K562 (cell line): Measurements from ENCODE around the gene TMCO4. TPM values are rescaled to one million over a fixed set of nuclear protein-coding genes. Genes with fewer than 3 reads are reported as not detected.

Experiments used
- ATAC-seq: fragments of 200-7000 bp; cut with Tn5 transposase; 3 replicates; pipeline ENCODE4 v1.9.1; 2020; ENCODE audit warnings: moderate library complexity
- BruUV-seq: library from RNA; stranded (reverse); fragments of 400-500 nt; replicated peaks from 2 replicates; lab custom pipeline; 2021; lab: Mats Ljungman, UMichigan
- CTCF ChIA-PET: fragments of 300-600 bp; formaldehyde crosslinking; extraction: SDS; loops from one replicate; lab custom pipeline; 2021; ENCODE audit warnings: low intra/inter-chr PET ratio; lab: Yijun Ruan, JAX
- POLR2A ChIA-PET: fragments of 300-600, 350-650 bp; sonication (Branson Sonifier 250); formaldehyde crosslinking; extraction: SDS; loops from one replicate; lab custom pipeline; 2021; ENCODE audit warnings: antibody characterized with exemption, inconsistent platforms; lab: Yijun Ruan, JAX
- DNase-seq, 4 experiments: peaks; one replicate each; pipeline versions ENCODE4 v3.0.0 to v3.0.0-alpha.2; 2011 to 2018; ENCODE audit warnings: low spot score in 3 of 4, mixed read lengths in 3 of 4; ENCODE audit errors: extremely low read depth in 1 of 4
- FAIRE-seq: peaks from 2 replicates; lab custom pipeline; 2011; peaks lifted over from hg19 to GRCh38; lab: Jason Lieb, UNC
- H2AFZ ChIP-seq: 2 replicates; pipeline ENCODE4 v1.6.0; 2011; ENCODE audit warnings: low read depth, low read length, control low read depth, inconsistent platforms
- H3K27ac ChIP-seq: fragments of 200-600 bp; 3 replicates; pipeline ENCODE4 v1.8.0; 2011; ENCODE audit warnings: low read depth, mild to moderate bottlenecking, control low read depth, inconsistent platforms, low read length, moderate library complexity, mixed read lengths; ENCODE audit errors: extremely low read depth
- H3K27me3 ChIP-seq, 2 experiments: fragments of 300-600 bp in 1 of 2; 2 replicates in 1 of 2; 3 replicates in 1 of 2; pipeline versions ENCODE4 v1.6.0 to v1.8.0; 2011; ENCODE audit warnings: inconsistent platforms in 2 of 2, low read length in 2 of 2, mild to moderate bottlenecking in 1 of 2, mixed read lengths in 1 of 2, moderate library complexity in 1 of 2; ENCODE audit not compliant: control insufficient read depth in 2 of 2, insufficient read depth in 2 of 2
- H3K36me3 ChIP-seq: fragments of 300-600 bp; 3 replicates; pipeline ENCODE4 v1.8.0; 2011; ENCODE audit warnings: mild to moderate bottlenecking, low read length, inconsistent platforms; ENCODE audit not compliant: control insufficient read depth, insufficient read depth
- H3K4me1 ChIP-seq, 2 experiments: fragments of 200-600 bp in 1 of 2; replicated peaks in 1 of 2; 2 replicates in 1 of 2; 3 replicates in 1 of 2; pipeline versions ENCODE4 v1.5.1 to v1.8.0; 2011; ENCODE audit warnings: inconsistent platforms in 2 of 2, low read length in 2 of 2, mild to moderate bottlenecking in 1 of 2, mixed read lengths in 1 of 2, moderate library complexity in 1 of 2; ENCODE audit not compliant: control insufficient read depth in 2 of 2, insufficient read depth in 2 of 2
- H3K4me2 ChIP-seq: 2 replicates; pipeline ENCODE4 v1.6.1; 2011; ENCODE audit warnings: low read length, control low read depth, inconsistent platforms, mixed read lengths; ENCODE audit not compliant: insufficient read depth
- H3K4me3 ChIP-seq: fragments of 200-600 bp; sonication (generic), shearing (Covaris generic); 2 replicates; pipeline ENCODE4 v1.5.1; 2016; ENCODE audit warnings: control low read depth, inconsistent platforms
- H3K79me2 ChIP-seq: fragments of 200-600 bp; 3 replicates; pipeline ENCODE4 v1.8.0; 2011; ENCODE audit warnings: low read length, inconsistent platforms; ENCODE audit not compliant: control insufficient read depth, insufficient read depth
- H3K9ac ChIP-seq, 2 experiments: 2 replicates each; pipeline versions ENCODE4 v1.6.0 to v1.6.1; 2011; ENCODE audit warnings: low read depth in 2 of 2, low read length in 2 of 2, control low read depth in 1 of 2, inconsistent platforms in 1 of 2, mild to moderate bottlenecking in 1 of 2, mixed read lengths in 1 of 2; ENCODE audit not compliant: insufficient read depth in 1 of 2
- H3K9me1 ChIP-seq: one replicate; pipeline ENCODE4 v1.6.0; 2011; ENCODE audit warnings: inconsistent platforms, mild to moderate bottlenecking, low read length, moderate library complexity; ENCODE audit not compliant: control insufficient read depth, insufficient read depth
- H3K9me3 ChIP-seq: replicated peaks from 2 replicates; pipeline ENCODE4 v1.5.1; 2011; ENCODE audit warnings: low read depth, low read length, inconsistent platforms; ENCODE audit not compliant: control insufficient read depth, insufficient read depth
- H4K20me1 ChIP-seq: replicated peaks from 2 replicates; pipeline ENCODE4 v1.6.1; 2011; ENCODE audit warnings: low read length, inconsistent platforms, mixed read lengths; ENCODE audit not compliant: control insufficient read depth, insufficient read depth
- C11orf30 ChIP-seq: fragments of 450-650 bp; IDR thresholded peaks from 2 replicates; pipeline ENCODE4 v1.6.1; 2016; ENCODE audit warnings: low read depth, mild to moderate bottlenecking
- CBFB ChIP-seq: sonication (generic); formaldehyde crosslinking; IDR thresholded peaks from 2 replicates; pipeline ENCODE4 v1.4.0; 2020; ENCODE audit warnings: mild to moderate bottlenecking, missing genetic modification reagents
- CREB1 ChIP-seq, 2 experiments: sonication (generic) in 1 of 2; formaldehyde crosslinking in 1 of 2; IDR thresholded peaks; 2 replicates each; pipeline versions ENCODE4 v1.6.1 to v1.8.0; 2012 to 2022; ENCODE audit warnings: inconsistent platforms in 1 of 2, mild to moderate bottlenecking in 1 of 2, missing genetic modification reagents in 1 of 2, moderate library complexity in 1 of 2
- ELF2 ChIP-seq: fragments of 250-450 bp; sonication (Bioruptor Pico); IDR thresholded peaks from 2 replicates; pipeline ENCODE4 v1.5.0; 2021; ENCODE audit warnings: mild to moderate bottlenecking
- MAFK ChIP-seq: IDR thresholded peaks from 2 replicates; pipeline ENCODE4 v1.6.1; 2011; ENCODE audit warnings: low read length, improper control_type of control experiment
- MCM2 ChIP-seq: fragments of 450-650 bp; IDR thresholded peaks from 2 replicates; pipeline ENCODE4 v1.6.1; 2017; ENCODE audit warnings: low read depth, mild to moderate bottlenecking
- POLR3A ChIP-seq: IDR thresholded peaks from 2 replicates; pipeline ENCODE4 v1.6.1; 2011; ENCODE audit warnings: borderline replicate concordance, mild to moderate bottlenecking, moderate library complexity; ENCODE audit not compliant: insufficient read length, insufficient read depth; ENCODE audit errors: extremely low read depth
- SAFB ChIP-seq: fragments of 200-400 bp; formaldehyde crosslinking; IDR thresholded peaks from 2 replicates; pipeline ENCODE4 v1.6.1; 2017; ENCODE audit warnings: low read depth, low read length, borderline replicate concordance
- SP1 ChIP-seq: sonication (generic); formaldehyde crosslinking; IDR thresholded peaks from 2 replicates; pipeline ENCODE4 v1.8.1; 2022; ENCODE audit warnings: mild to moderate bottlenecking, missing genetic modification reagents
- TEAD2 ChIP-seq: fragments of 450-650 bp; IDR thresholded peaks from 2 replicates; pipeline ENCODE4 v1.6.1; 2016; ENCODE audit warnings: missing genetic modification characterization, control low read depth, missing compliant biosample characterization
- VEZF1 ChIP-seq: fragments of 200-800 bp; sonication (Bioruptor generic); IDR thresholded peaks from 2 replicates; pipeline ENCODE4 v1.6.1; 2017; ENCODE audit warnings: missing genetic modification characterization, missing compliant biosample characterization
- ZNF75A ChIP-seq: fragments of 450-650 bp; formaldehyde crosslinking; IDR thresholded peaks from 2 replicates; pipeline ENCODE4 v1.4.0; 2020; ENCODE audit warnings: mild to moderate bottlenecking
- WGBS: fragments of 100-300 bp; shearing (Covaris generic); methylation state at CpG from one replicate; pipeline ENCODE4 v1.1.6; 2016; ENCODE audit warnings: low coverage, mixed read lengths; ENCODE audit not compliant: insufficient coverage; ENCODE audit errors: missing lambda C conversion rate; 5-methylcytosine and 5-hydroxymethylcytosine counted together
- in situ Hi-C: fragments of 300-500 bp; cut with MboI; formaldehyde crosslinking; loops from 4 replicates; pipeline ENCODE4 v1.15.0; 2018; ENCODE audit warnings: inconsistent platforms, mixed read lengths
- intact Hi-C: fragments of 100-400 bp; cut with micrococcal nuclease; formaldehyde crosslinking; loops from 2 replicates; pipeline ENCODE4 v1.14.2; 2022
- polyA plus RNA-seq, 8 experiments: library from polyadenylated mRNA; depleted of rRNA in 4 of 8; stranded (reverse) in 5 of 8; unstranded in 3 of 8; fragments of >200 nt; fragmentation: Nextera tagmentation in 2 of 8; fragmentation: Illumina TruSeq in 1 of 8; extraction: Ambion mirVana in 2 of 8; extraction: Trizol in 1 of 8; gene quantifications; 2 replicates each; pipeline versions ENCODE4 v1.2.1 to v1.2.3, GENCODE V29; 2011 to 2014; ENCODE audit warnings: inconsistent platforms in 1 of 8, missing spikeins in 1 of 8
- total RNA-seq, 7 experiments: library from RNA; depleted of rRNA in 6 of 7; stranded (reverse); fragments of >200 nt in 6 of 7; fragmentation: Illumina TruSeq in 2 of 7; extraction: Trizol in 2 of 7; gene quantifications; 2 replicates each; pipeline versions ENCODE4 v1.2.1 to v1.2.3, GENCODE V29; 2011 to 2021; ENCODE audit warnings: low replicate concordance in 1 of 7
- TF ChIP-seq, protein P1 (sequence below): IDR thresholded peaks from 3 replicates; pipeline ENCODE4 v1.6.1; 2011; ENCODE audit warnings: borderline replicate concordance, mild to moderate bottlenecking; ENCODE audit not compliant: insufficient read length, insufficient read depth
- TF ChIP-seq, protein P2 (sequence below): fragments of 450-650 bp; IDR thresholded peaks from 2 replicates; pipeline ENCODE4 v1.6.1; 2016; ENCODE audit warnings: mild to moderate bottlenecking
- TF ChIP-seq, protein P3 (sequence below), 3 experiments: fragments of 200-800 bp in 1 of 3; sonication (Bioruptor generic) in 1 of 3; sonication (generic) in 1 of 3; formaldehyde crosslinking in 1 of 3; IDR thresholded peaks; 2 replicates each; pipeline versions ENCODE4 v1.6.1 to v1.8.0; 2016 to 2022; ENCODE audit warnings: mild to moderate bottlenecking in 2 of 3, missing compliant biosample characterization in 2 of 3, missing genetic modification characterization in 2 of 3, missing genetic modification reagents in 1 of 3

The TMCO4 gene
- total and polyA plus RNA-seq, 9 of the 15 experiments (the other 6 are each of a cell fraction or from before 2014, with no cell fraction given), result 0.06 to 2.1 (median 1.2) TPM

DNA sequence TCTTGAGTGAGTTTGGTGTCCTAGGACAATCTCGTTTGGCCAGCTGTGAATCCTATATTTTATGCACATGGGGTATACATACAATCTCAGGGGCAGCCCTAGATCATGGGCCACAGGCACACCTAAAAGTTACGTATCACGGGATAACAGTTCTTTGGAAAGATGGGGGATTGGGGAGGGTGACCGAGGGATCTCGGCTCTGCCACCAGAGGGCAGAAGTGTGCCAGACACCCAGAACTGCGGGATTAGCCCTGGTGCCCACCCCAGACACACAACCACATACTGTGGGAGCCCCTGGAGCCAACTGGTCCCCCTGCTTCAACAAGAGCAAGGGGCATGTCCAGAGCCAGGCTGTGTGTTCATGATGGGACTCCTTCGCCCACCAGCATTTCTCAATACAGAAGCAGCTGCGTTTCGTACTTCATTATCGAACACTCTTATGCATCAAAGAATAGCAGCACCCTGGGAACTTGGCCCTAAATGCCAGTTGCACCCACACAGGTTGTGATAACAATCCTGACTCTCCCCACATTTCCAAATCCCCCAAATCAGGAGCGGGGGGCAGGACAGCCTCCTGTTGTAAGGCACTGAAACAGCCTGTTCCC, 37.4 kb downstream of the TMCO4 start:
- H3K9ac ChIP-seq, result no peak overlapping the region
- peak; percentile 92 for ATAC-seq
- H3K27ac ChIP-seq, result no peak overlapping the region
- DNase-seq, result peak; percentile 50 to 87 (median 82)
- peaks cover 38% of the 10 kb centered on the region for H4K20me1 ChIP-seq
- no peak overlapping the region for H3K4me3 ChIP-seq
- intact Hi-C loops (loop anchor here (1.0 to 5.0 kb wide), 2 partner anchors 49 to 110 kb away; no protein-coding TSS in a partner anchor), in situ Hi-C loops (no loop called here)
- H3K9me1 ChIP-seq, result no peaks in the 10 kb centered on the region
- no peaks in the 10 kb centered on the region for H3K9me3 ChIP-seq
- no peaks in the 10 kb centered on the region for H3K36me3 ChIP-seq
- no TSS peak for BruUV-seq
- no peak overlapping the region for H3K4me2 ChIP-seq
- FAIRE-seq, result peak; percentile 74
- CTCF ChIA-PET, result interaction anchor here (2.1 to 2.4 kb wide), 2 partner anchors 49 to 390 kb away, joined by 6 to 10 read pairs; no protein-coding TSS in a partner anchor
- no peaks in the 10 kb centered on the region for H3K4me1 ChIP-seq
- peaks cover 37 to 85% of the 10 kb centered on the region in 2 experiments for H3K27me3 ChIP-seq
- H2AFZ ChIP-seq, result no peak overlapping the region
- POLR2A ChIA-PET, result no interaction called here
- 17% methylated on average over 11 of the region's 11 CpGs for WGBS
- H3K79me2 ChIP-seq, result no peaks in the 10 kb centered on the region
- TF ChIP-seq MAFK (no peak), CBFB (CRISPR knock-in tag) (no peak), TEAD2 (tag) (no peak), SAFB (no peak), C11orf30 (no peak), MCM2 (no peak), VEZF1 (peak; percentile 50), POLR3A (no peak), ELF2 (CRISPR knock-in tag) (no peak), ZNF75A (CRISPR knock-in tag) (no peak), CREB1 (IDR thresholded peaks at IDR 0.05) (no peak), CREB1 (CRISPR knock-in tag; IDR thresholded peaks at IDR 0.05) (peak; percentile 26; the same call in 1 of the 2 replicates), SP1 (CRISPR knock-in tag) (no peak)
- TF ChIP-seq, protein P1, sequence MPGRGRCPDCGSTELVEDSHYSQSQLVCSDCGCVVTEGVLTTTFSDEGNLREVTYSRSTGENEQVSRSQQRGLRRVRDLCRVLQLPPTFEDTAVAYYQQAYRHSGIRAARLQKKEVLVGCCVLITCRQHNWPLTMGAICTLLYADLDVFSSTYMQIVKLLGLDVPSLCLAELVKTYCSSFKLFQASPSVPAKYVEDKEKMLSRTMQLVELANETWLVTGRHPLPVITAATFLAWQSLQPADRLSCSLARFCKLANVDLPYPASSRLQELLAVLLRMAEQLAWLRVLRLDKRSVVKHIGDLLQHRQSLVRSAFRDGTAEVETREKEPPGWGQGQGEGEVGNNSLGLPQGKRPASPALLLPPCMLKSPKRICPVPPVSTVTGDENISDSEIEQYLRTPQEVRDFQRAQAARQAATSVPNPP, result no peak
- TF ChIP-seq, protein P2, sequence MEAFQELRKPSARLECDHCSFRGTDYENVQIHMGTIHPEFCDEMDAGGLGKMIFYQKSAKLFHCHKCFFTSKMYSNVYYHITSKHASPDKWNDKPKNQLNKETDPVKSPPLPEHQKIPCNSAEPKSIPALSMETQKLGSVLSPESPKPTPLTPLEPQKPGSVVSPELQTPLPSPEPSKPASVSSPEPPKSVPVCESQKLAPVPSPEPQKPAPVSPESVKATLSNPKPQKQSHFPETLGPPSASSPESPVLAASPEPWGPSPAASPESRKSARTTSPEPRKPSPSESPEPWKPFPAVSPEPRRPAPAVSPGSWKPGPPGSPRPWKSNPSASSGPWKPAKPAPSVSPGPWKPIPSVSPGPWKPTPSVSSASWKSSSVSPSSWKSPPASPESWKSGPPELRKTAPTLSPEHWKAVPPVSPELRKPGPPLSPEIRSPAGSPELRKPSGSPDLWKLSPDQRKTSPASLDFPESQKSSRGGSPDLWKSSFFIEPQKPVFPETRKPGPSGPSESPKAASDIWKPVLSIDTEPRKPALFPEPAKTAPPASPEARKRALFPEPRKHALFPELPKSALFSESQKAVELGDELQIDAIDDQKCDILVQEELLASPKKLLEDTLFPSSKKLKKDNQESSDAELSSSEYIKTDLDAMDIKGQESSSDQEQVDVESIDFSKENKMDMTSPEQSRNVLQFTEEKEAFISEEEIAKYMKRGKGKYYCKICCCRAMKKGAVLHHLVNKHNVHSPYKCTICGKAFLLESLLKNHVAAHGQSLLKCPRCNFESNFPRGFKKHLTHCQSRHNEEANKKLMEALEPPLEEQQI, result no peak
- TF ChIP-seq, protein P3, sequence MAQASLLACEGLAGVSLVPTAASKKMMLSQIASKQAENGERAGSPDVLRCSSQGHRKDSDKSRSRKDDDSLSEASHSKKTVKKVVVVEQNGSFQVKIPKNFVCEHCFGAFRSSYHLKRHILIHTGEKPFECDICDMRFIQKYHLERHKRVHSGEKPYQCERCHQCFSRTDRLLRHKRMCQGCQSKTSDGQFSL (CRISPR knock-in tag; IDR thresholded peaks at IDR 0.05), result peak; percentile 24; the same call in 1 of the 2 replicates
- TF ChIP-seq, protein P3 (tag; IDR thresholded peaks at IDR 0.05), result no peak
